GM04504 (cell line): ENCODE measurements around the gene B3GALT4.
"Not testable (repeated sequence)": the region's sequence is repeated elsewhere in the genome, so short reads cannot be mapped to it uniquely, and the experiment has no call there.

Experiments
- DNase-seq: peaks from one replicate; pipeline ENCODE4 v3.0.0-alpha.2; 2012; ENCODE audit warnings: low read depth

The B3GALT4 gene

GRCh38 chr6:33272275-33273128 lies 4.4 kb upstream of the B3GALT4 start:
- DNase-seq: no peak

DNA sequence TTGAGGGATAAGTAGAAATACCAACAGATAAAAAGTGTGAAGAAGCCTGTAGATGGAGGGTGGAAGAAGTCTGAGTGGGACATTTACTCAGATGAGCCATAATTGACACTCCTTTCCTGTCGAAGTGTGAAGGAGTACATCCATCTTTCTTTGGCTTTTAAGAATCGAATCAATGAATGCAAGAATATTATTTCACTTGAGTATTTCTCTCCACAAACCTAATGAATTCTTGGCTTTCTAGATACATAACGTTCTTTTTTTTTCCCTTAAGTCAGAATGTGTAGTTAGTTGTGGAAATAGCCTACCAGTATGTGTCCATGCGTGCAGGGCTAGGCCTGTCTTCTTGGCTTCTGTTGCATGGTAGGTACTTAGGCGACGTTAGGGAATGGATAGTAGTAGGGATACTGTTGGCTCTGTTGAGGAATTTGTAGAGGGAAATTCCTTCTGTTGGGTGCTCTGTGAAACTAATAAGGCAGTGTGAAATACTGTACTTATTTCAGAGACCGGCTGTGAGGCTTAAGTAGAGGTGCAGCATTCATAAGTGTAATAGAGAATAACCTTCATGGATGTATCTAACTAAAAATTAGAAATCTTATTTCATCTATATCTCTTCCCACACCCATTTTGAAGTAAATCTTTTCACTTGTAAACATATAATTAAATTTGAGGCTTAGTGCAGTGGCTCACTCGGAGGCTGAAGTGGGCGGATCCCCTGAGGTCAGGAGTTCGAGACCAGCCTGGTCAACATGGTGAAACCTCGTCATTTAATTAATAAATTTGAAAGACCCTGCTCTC lies 3.6 kb upstream of the B3GALT4 start:
- DNase-seq: no peak

GRCh38 chr6:33273924-33274902 lies 2.7 kb upstream of the B3GALT4 start:
- DNase-seq: no peak

- DNase-seq: not testable (repeated sequence)
These were observed 935 bp upstream of the B3GALT4 start for GRCh38 chr6:33275795-33276580.

DNA sequence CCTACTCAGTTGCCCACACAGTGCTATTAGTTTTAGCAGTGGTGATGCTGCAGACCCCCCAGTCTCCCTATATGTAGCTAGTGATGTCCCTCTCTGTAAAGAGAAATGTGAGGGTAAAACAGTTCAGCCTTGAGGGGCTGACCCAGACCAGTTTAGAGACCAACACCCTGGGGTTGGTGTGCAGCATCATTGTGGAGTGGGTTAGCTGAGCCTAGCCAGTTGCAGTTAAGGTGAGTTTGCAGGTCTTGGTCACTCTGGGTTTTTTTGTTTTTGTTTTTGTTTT lies 401 bp upstream of the B3GALT4 start:
- DNase-seq: no peak

GRCh38 chr6:33277663-33278391 lies 904 bp downstream of the B3GALT4 start:
- no peak for DNase-seq

DNA sequence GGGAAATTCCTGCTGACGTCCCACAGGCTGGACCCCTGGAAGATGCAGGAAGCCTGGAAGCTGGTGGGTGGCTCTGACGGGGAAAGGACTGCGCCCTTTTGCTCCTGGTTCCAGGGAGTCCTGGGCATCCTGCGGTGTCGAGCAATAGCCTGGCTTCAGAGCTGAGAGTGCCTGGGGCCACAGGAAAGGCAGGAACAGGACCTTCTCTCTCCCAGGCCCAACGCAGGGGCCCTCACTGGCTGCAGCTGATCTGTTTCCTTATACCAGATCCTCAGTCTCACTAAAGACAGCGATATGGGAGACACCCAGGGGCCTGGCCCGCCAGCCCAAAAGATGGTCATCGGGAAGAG lies 1.4 kb downstream of the B3GALT4 start:
- no peak for DNase-seq

GRCh38 chr6:33278810-33279209 lies 1.9 kb downstream of the B3GALT4 start:
- DNase-seq: no peak

DNA sequence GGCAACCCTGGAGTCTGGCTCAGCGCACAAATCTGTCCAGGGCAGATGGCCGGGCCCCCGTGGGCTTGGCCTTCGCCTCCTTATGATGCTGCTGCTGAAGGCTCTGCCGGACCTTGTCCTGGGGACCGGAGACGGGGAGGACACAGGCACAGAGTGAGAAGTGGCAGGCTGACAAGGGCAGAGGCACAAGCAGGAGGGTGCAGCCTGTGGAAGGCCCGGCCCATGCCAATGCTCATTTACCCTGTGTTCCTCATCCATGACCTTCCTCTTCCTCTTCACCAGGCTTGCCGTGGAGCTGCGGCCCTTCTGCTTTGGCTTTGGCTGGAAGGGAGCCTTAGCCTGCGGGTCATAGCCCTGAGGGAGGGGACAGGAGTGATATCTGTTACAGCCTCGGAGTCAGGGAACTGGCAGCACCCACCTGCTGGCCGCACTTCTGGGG lies 2.4 kb downstream of the B3GALT4 start:
- no peak for DNase-seq

GRCh38 chr6:33279971-33280511 lies 3.1 kb downstream of the B3GALT4 start:
- no peak for DNase-seq

DNA sequence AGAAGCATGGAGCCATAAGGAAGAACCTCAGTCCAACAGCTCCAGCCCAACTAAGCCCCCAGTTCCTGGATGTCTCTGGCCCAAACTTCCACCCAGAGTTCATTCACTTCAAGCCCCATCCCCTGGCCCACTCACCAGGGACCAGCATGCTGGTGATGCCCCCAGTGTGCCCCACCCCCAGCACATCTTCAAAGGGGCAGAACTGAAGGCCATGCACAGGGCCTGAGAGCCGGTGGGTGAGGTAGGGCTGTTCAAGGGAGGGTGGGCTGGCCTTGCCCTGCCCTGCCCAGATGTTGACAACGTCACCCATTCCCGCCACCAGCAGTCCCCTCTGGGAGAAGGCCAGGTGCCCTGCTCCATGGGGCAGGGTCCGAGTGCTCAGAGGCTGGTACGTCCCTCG lies 3.6 kb downstream of the B3GALT4 start:
- no peak for DNase-seq

DNA sequence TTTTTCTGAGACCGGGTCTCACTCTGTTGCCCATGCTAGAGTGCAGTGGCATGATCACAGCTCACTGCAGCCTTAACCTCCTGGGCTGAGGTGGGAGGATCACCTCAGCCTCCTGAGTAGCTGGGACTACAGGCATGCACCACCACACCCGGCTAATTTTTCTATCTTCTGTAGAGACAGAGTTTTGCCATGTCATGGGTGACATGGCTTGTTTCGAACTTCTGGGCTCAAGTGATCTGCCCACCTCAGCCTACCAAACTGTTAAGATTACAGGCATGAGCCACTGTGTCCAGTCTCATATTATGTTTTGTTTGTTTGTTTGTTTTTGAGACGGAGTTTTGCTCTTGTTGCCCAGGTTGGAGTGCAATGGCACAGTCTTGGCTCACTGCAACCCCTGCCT lies 8.3 kb downstream of the B3GALT4 start:
- DNase-seq: not testable (repeated sequence)

GRCh38 chr6:33286946-33287914 lies 10.3 kb downstream of the B3GALT4 start:
- DNase-seq: no peak

GRCh38 chr6:33288141-33288920 lies 11.4 kb downstream of the B3GALT4 start:
- DNase-seq: no peak

DNA sequence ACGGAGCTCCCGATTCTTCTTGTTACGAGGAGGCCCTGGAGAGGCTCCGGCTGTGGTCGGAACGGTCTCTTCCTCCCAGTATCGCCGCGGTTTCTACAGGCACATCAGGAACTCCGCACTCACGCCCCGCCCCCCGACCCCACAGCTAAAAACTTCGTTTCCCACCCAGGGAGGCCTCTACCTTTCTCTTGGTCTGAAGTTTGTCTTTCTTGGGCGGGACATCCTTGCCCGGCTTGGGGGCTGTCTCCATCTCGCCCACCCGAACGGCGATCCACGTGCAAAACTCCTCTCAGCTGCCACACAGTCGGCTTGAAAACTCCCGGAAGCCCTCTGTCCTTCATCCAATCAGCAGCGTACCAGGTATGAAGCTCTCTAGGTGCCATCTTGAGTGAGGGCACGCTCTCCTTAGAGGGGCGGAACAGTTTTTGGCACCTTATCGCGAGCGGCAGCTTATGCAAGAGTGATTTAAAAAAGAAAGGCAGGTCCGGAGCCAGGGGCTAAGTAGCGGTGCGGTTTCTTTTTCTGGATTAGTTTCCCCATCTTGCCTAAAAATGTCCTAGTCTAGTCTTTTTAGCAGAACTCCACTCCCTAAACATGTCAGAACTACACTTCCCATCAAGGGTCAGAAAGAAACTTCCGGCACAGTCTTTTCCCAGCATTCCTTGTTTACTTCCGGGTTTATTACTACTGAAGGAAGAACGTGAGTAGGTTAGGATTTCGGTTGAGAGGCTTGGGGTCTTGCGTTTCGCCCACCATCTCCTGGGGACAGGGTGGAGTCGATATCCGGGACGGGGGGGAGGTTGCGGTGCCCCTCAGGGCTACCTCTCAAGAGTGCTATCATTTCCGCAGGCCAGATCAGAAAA lies 12.2 kb downstream of the B3GALT4 start, which contains the start of the genes PFDN6 and WDR46:
Gene PFDN6, plus strand, starts transcription at position 681 of the 863 bp plus-strand sequence. CDS start 256 bp downstream, outside the sequence.
Gene WDR46, minus strand, starts transcription at position 319 of the 863 bp plus-strand sequence. Its CDS starts 69 bp downstream, at position 250.
- peak; percentile 80 for DNase-seq

DNA sequence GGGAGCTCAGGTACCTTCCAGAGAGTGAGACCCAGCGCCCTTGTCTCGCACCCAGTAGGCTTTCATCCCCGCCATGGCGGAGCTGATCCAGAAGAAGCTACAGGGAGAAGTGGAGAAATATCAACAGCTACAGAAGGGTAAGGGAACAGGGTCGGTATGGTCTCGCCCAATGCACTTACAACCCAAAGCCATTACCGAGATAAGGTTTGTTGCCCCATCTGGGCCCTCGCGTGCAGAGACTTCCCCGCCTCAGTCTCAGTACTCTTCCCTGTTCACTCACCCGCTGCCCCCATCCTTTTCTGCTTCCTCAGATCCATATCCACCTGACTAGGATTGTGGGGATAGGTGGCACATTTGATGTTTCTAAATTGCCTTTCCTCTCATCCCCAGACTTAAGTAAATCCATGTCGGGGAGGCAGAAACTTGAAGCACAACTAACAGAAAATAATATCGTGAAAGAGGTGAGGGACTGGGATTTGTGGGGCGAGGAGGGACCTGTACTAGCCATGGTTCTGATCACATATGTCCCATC lies 12.9 kb downstream of the B3GALT4 start:
- no peak for DNase-seq

- DNase-seq: no peak
These were observed 13.5 kb downstream of the B3GALT4 start for GRCh38 chr6:33290459-33290858.
